NCI-H146 (cell line): ENCODE results near the gene NLE1.
"Not testable (repeated sequence)": the region's sequence is repeated elsewhere in the genome, so short reads cannot be mapped to it uniquely, and the experiment has no call there.

Source experiments
- DNase-seq: peaks from one replicate; lab custom pipeline; 2025; lab: John Stamatoyannopoulos, UW

The NLE1 gene

DNA sequence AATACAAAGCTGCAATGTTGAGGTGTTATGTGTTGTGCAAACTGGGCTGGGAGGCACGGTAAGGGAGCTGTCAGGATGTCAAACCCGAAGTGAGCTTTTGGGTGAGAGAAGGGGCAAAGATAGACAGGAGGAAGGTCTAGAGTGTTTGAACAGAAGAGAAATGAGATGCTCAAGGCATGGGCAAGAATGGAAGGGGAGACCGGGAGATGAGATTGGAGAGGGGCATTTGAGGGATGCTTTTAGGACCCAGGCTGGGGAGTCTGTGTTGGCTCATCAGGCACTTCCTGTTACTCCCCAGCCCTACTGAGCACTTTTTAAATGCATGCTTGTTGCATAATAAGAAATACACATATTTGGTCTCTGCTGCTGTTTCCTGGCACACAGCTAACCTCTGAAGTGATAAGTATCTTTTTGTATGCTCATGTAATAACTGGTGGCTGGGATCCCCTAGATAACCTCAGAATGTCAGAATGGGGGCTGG is 19.2 kb upstream of the NLE1 start:
- DNase-seq, result no peak

DNA sequence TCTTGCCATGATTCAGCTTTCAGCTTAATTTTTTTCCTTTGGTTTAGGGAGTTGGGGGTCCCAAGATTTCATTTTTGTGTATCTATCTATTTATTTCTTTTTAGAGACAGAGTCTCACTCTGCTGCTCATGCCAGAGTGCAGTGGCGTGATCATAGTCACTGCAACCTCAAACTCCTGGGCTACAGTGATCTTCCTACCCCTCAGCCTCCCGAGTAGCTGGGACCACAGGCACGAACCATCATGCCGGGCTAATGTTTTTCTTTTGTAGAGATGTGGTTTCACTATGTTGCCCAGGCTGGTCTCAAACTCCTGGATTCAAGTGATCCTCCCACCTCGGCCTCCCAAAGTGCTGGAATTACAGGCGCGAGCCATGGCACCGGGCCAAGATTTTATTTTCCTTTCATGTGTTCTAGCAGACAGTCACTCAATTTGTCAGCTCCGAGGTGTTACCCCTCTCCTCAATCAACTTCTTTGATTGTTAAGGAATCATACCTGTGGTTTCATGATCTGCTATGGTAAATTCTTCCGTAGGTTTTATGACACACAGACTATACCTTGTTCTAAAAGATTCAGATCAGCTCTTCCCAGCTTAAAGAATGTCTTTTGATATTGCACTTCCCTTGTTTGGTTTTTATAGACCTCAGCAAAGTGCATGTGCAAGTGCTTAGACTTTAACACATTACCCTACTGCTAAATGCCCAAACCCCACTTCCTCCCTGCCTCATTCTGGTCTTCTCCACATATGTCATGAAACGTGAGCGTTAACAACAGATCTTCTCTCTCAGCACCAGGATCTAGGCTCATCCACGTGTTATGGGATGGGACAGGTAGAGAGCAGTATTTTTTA is 18.5 kb upstream of the NLE1 start:
- no peak for DNase-seq

DNA sequence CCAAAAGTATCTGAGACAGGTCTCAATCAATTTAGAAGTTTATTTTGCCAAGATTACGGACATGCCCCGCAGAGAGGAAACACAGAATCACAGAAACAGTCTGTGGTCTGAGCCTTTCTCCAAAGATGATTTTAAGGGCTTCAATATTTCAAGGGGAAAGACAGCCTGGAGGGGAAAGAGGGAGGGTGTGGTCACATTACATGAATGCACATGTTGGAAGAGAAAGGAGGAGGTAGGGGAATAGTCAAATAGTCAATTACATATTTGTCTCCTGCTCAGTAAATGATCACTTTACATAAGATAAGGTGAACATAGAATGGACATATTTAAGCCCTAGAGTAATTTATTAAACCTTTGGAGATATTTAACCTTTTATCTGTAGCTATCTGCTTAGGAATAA is 17.8 kb upstream of the NLE1 start:
- no peak for DNase-seq

DNA sequence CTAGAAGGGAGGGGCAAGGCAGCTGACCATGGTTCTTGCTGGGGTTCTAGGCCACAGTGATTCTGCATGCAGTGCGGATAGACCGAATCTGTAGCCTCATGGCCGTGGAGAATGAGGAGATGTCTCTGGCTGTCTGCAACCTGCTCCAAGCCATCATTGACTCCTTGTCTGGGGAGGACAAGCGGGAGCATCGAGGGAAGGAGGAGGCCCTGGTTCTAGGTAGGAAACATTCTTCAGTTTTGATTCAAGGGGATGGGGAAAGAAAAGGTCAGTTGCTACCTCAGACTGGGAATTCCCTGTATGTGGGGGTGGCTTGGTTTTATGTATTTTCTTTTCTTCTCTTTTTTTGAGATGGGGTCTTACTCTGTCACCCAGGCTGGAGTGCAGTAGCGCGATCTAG is 13.1 kb upstream of the NLE1 start:
- no peak for DNase-seq

DNA sequence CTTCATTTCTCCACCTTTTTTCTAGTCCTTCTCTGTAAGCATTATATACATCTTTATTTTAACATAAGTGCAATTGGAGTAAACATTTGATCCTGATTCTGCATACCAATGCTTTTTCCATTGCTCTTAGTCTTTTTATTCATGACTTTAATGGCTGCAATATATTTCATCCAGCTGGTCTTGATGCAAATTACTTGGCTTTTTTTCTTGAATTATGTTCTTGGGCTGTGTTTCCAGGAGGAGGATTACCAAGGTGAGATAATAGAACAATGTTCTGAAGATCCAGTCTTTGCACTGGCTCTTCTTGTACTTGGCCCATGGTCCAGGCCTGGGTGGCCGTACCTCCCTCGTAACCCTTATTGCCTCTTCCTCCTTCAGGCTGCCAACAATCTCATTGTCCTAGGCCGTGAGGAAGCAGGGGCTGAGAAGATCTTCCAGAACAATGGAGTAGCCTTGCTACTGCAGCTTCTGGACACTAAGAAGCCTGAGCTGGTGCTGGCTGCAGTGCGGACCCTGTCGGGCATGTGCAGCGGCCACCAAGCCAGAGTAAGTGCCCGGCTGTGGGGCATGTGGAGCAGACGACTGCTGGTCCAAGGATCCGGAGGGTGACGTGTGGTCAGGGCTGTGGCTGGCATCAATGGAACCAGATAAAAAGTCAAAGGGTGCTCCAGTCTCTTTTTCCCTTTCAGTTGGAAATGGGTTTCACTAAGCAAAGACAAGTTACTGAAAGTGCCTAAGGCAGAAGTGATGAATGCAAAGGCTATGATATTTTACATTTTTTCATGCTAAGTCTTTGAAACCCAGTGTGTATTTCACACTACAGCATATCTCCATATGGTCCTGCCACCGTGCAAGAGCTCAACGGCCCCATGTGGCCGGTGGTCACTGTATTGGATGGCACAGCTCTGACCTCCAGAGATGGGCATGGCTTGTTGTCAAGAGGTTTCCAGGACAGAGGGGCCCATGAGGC is 12.4 kb upstream of the NLE1 start:
- no peak for DNase-seq

DNA sequence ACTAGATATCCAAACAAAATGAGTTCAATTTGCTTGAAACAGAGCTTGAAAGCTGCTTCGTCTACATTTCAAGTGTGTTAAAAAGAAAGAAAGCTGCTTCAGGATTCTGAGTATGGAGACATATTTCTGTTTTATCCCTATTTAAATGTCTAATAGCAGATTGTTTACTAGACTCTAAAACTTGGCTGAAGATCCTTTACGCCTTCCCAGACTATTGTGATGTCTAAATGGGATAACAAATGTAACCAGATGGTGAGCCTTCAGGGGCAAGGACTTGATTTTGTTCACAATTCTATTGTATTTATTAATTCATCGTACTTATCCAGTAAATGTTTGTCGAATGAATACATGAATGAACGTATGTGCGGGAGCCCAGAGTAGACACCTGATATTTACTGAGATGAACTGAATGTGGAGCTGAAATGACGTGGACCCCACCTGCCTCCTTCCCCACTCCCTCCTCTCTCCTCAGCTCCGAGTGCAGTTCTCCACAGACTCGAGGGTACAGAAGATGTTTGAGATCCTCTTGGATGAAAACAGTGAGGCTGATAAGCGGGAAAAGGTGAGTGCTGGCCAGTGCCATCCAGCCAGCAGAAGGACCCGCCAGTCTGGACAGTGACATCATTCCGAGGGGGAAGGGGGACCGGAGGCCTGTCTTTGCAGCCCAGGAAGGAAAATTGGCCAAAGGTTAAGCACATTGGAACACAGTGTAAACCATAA is 10.5 kb upstream of the NLE1 start:
- DNase-seq, result no peak

DNA sequence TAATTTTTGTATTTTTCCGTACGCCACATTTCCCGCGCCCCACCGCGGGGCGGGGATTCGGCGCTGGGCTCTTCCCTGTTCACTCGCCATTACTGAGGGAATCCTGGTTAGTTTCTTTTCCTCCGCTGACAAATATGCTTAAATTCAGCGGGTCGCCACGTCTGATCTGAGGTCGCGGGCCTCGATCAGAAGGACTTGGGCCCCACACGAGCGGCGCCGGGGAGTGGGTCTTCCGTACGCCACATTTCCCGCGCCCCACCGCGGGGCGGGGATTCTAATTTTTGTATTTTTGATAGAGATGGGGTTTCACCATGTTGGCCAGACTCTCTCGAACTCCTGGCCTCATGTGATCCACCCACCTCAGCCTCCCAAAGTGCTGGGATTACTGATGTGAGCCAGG is 9.0 kb upstream of the NLE1 start:
- not testable (repeated sequence) for DNase-seq

DNA sequence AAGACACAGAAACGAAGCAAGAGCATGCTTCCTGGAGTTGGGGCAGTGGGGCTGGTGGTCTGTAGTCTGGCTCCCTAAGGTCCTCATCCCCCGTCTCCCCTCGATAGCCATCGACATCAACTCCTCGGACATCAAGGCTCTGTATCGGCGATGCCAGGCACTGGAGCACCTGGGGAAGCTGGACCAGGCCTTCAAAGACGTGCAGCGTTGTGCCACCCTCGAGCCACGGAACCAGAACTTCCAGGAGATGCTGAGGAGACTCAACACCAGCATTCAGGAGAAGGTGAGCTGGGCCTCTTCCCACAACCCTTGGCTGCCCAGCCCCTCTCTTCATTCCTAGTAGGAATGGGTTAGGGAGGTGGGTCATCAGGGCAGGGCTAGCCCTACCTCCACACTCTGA is 7.8 kb upstream of the NLE1 start:
- DNase-seq, result no peak

DNA sequence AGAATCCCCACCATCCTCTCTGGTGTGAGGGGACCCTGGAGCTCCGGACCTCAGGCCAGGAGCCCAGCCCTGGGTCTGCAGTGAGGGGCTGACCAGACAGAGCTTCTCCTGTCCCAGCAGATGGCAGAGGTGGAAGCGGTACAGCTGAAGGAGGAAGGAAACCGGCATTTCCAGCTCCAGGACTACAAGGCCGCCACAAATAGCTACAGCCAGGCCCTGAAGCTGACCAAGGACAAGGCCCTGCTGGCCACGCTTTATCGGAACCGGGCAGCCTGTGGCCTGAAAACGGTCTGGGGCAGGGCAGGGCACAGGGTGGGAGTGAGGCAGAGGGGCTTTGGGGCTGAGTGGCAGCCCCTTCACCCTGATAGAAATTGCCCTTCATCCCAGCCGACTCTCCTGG is 6.0 kb upstream of the NLE1 start:
- no peak for DNase-seq

DNA sequence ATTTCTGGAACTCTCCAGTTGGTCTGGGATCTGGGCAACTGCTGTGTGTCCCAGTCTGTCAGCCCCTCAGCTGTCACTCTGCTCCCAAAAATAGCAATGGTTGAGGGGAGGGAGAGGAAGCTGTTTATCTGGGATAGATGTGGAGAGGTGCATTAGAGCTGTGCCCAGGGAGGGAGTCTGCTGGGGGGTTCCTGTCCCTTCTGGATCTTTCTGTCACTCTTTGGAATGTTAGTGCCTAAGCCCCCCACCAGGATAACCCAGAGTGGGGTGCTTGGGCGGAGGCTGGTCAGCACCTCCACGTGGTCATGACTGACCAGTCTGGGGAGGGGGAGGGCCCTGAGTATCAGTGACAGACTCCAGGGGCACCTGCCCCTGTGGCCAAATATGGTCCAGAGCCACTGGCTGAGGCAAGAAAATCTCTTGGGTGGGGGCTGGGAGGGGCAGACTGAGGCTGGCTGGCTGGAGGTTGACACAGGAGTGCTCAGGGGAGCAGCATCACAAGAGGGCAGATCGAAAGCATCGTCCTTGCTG is 5.3 kb upstream of the NLE1 start, which contains the start of gene UNC45B:
Gene UNC45B, plus strand, starts transcription at position 443 of the 531 bp plus-strand sequence. CDS start 447 bp downstream, outside the sequence.
- DNase-seq, result no peak

DNA sequence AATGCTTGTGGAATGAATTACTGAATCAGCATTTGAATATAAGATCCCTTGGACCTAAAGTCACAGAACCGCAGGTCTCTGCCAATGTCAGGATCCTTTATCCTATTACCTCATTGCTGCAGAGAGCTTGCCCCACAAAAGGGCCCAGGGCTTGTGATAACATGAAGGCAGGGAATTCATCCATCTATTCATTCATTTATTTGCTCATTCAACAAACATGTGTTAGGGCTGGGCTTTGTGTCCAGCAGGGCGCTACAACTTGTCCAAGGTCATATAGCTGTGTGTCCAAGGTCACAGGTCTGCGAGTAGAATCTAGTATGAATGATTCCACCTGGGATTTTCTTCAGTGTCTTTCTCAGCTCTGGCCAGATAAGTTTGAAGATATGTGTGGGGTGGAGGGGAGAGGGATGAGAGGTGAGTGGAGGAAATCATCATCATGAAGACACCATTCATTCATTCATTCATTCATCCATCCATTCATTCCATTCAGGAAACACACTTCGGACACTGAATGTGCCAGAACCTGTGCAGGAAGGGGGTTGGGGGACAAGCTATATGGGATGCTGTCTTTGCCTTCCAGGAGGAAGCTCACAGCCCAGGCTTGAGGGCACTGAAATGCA is 4.2 kb upstream of the NLE1 start:
- no peak for DNase-seq

DNA sequence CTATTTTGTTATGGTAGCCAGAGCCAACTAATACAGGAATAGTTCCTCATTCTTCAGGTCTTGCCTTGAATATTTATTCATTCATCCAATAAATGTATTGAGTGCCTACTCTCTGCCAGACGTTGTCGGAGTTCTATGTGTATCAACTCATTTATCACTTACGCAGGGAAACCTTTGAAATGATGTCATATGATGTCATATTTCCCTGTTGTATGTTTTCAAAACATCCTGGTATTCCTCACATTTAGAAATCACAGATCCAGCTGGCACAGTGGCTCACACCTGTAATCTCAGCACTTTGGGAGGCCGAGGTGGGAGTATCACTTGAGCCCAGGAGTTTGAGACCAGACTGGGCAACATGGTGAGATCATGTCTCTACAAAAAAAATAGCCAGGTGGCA is 2.7 kb upstream of the NLE1 start:
- DNase-seq, result no peak

DNA sequence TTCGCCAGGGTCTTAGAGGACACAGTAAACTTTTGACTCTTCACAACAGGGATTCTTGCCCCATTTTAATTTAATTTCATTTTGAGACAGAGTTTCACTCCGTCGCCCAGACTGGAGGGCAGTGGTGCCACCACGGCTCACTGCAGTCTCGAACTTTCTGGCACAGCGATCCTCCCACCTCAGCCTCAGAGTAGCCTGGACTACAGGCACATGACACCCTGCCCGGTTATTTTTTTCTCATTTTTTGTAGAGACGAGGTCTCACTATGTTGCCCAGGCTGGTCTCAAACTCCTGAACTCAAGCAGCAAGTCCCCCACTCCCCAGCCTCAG is 329 bp upstream of the NLE1 start:
- no peak for DNase-seq

DNA sequence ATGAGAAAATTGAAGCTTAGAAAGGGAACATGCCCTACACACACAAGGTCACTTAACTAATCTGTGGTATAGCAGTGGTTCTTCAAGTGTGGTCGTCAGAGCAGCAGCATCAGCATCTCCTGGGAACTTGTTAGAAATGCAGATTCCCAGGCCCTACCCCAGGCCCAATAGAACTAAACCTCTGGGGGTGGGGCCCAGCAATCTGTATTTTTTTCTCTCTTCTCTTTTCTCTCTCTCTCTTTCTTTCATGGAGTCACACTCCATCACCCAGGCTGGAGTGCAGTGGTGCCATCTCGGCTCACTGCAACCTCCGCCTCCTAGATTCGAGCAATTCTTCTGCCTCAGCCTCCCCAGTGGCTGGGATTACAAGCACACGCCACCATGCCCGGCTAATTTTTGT is 3.9 kb downstream of the NLE1 start:
- DNase-seq, result no peak

DNA sequence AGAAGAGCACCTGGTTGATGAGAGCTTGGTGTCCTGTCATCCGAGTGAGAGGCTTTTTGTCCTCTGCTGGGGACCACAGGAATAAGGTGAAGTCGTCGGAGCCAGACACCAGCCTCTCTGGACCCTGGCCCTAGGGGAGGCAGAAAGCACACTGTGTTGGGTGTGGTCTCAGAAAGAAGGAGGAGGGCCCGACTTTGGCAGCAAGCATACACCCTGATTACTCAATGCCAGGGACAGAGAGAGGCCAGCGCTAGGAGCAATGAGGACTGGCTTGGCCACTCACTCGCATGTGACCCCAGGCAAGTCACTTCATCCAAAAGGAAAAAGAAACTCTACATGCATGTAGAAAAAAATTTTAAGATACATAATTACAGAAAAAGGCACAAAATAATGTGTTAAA is 6.8 kb downstream of the NLE1 start:
- DNase-seq, result no peak

DNA sequence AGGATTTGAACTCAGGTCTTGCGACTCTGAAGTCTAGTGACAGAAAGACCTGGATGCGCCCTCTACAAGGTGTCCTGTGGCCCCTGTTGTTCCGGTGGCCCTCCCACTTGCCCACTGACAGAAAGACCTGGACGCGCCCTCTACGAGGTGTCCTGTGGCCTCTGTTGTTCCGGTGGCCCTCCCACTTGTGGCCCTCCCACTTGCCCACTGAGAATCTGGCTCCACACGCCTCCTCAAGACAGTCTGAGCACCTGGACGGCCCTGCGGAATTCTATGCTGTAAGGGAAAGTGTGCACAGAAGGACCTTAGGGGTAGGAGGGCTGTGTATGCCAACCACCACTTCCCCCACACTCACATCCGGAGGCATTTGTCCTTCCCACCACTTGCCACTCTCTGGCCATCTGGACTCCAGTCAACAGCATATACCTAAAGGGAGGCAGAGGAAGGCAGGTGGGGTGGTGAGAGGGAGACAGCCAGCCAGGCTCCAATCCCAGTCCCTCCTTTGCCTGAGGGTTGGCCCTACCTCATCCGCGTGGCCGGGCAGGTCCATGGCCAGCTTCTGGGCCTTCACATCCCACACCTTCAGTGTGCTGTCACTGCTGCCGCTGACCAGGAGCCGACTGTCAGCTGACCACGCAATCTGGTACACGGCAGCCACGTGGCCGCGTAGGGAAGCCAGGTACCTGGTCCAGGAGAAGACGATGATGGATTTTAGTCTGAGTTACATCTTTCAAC is 9.1 kb downstream of the NLE1 start:
- no peak for DNase-seq

DNA sequence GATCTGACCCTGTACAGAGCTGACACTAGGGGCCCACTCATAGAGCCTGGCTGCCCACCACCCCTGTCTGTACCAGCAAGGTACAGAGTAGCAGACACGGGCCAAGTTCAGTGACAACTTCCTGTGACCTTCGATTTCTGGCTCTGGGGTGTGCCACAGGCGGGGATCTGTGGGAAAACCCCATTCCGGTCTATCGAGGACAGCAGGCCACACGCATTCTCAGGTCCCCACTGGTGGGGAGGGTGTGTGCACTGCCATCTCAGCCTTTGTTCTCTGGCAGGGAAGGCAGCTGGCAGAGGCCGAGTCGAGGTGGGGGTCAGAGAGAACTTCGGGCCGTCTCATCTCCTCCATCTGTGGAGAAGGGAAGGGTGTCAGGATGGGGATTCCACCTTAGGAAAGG is 10.0 kb downstream of the NLE1 start:
- DNase-seq, result no peak

DNA sequence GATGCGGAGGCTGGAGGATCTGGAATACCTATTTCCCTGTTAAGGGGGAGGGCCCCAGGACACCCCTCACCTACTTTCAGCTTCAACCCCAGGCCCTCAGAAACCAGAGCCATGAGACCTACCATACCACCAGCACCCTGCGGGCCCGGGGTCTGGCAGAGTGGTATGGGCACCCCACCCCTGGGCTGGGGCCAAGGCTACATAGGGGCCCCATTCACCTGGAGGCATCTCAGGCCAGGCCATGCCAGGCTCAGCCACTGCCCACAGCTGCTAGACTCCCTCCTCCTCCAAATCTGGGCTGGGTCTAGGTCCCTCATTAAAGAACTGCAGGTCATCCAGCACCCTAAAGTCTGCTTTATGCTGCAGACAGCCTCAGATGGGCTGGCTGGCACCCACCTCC is 11.7 kb downstream of the NLE1 start:
- no peak for DNase-seq

DNA sequence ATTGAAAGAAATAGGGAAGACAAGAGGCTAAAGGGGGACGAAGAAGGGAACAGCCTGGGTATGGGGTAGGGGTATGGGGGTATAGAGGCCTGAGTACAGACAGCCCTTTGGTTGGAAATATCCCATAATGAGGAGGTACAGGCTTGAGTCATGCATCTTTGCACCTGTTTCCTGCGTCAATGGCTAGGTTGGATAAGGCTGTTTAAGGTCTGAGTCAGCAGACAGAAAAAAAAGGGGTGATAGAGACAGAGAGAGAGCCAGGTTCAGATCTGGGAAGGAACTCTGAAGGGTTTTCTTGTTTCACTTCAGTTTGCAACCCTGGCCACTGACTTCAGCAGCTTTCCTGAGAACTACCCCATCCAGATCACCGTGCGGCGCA is 12.1 kb downstream of the NLE1 start:
- DNase-seq, result no peak

DNA sequence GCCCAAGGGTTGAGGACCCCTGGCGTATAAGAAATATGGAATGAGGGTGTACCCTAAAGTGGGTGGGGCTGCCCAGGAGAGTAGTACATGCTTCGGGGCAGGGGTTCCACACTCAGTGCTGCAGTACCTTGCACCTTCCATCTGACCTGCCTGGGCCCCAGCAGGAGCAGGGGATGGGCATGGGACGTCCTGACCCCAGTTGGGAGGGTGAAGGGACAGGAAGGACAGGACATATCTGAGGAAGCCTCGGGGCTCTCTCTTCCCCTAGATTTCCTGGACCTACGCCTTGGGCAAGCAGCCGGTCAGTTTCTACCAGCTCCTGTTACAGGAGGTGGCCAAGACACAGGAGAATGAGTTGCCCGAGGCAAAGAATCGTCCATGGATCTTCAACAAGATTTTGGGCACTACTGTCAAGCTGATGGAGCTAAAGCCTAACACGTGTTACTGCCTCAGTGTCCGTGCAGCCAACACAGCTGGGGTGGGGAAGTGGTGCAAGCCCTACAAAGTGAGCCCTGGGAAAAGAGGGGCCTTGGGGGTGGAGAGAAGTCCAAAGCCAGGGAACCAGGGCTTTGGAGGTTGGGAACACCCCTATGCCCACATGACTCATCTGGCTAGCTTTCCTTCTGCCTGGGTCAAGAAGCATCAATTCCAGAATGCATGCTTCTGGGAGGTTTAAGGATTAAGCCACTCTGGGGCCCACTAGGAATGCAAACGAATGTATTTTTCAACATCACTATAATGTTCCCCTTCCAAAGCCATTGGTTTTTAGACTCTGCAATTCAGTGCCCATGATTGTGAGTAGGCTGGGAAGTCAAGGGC is 12.7 kb downstream of the NLE1 start:
- no peak for DNase-seq
